Measurements from ENCODE around the gene RGS6. TPM values are rescaled to one million over a fixed set of nuclear protein-coding genes. Genes with fewer than 3 reads are reported as not detected.

The RGS6 gene
- total and polyA plus RNA-seq, 2 experiments from 2014 or later = 0.86 to 0.95 TPM

DNA sequence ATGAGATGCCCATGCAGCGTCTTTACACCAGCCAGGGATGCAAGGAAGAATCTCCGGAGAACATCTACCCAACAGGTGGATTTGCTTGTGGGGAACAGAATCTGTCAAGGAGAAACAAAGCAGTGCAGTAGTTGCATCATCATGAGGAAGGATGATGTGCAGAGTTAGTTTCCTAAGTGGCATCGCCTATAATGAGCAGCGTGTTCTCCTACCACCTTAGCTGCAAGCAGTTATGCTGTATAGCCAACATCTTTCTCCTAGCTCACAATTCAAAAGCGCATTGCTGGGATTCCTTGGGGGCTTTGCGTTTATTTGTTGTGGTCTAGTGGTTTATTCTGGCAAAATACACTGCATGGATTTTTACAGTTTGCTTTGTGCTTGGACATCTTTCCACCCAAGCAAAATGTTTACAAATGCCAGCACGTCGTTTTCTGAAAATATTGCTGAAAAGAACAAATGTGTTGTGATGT lies 233.0 kb downstream of the RGS6 start:
- no peak for DNase-seq (ENCODE audit: low read depth in 1 of 2, low spot score in 1 of 2)
- H3K4me3 ChIP-seq = no peak overlapping the region
- H3K36me3 ChIP-seq = no peaks in the 10 kb centered on the region
- H3K27ac ChIP-seq = no peak overlapping the region
- H3K4me1 ChIP-seq (ENCODE audit: low read depth) = no peaks in the 10 kb centered on the region
- no peaks in the 10 kb centered on the region for H3K9me3 ChIP-seq (ENCODE audit: low read depth)
- TF ChIP-seq, protein P1, sequence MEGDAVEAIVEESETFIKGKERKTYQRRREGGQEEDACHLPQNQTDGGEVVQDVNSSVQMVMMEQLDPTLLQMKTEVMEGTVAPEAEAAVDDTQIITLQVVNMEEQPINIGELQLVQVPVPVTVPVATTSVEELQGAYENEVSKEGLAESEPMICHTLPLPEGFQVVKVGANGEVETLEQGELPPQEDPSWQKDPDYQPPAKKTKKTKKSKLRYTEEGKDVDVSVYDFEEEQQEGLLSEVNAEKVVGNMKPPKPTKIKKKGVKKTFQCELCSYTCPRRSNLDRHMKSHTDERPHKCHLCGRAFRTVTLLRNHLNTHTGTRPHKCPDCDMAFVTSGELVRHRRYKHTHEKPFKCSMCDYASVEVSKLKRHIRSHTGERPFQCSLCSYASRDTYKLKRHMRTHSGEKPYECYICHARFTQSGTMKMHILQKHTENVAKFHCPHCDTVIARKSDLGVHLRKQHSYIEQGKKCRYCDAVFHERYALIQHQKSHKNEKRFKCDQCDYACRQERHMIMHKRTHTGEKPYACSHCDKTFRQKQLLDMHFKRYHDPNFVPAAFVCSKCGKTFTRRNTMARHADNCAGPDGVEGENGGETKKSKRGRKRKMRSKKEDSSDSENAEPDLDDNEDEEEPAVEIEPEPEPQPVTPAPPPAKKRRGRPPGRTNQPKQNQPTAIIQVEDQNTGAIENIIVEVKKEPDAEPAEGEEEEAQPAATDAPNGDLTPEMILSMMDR (IDR thresholded peaks at IDR 0.05; ENCODE audit: low read depth, low read length) = no peak
- no peaks in the 10 kb centered on the region for H3K27me3 ChIP-seq

DNA sequence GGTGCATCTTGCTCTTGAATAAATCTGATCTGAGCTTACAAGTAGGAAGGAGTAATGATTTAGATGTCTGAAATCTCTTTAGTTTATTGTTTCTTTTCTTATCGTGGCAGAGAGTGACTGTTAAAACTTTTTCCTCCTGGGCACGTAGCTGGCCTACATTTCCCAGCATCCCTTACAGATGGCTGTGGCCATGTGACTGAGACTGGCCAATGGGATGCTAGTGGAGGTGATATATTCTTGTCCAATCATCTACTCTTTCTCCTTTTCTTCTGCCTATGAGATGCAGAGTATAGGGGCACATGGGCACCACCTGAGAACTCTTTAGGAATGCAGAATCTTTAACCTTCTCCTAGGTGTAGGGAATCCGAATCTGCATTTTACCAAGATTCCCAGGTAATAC lies 237.3 kb downstream of the RGS6 start:
- Histone ChIP-seq H3K27me3 (no peaks in the 10 kb centered on the region), H3K36me3 (no peaks in the 10 kb centered on the region), H3K4me3 (no peak overlapping the region), H3K4me1 (ENCODE audit: low read depth) (no peaks in the 10 kb centered on the region), H3K9me3 (ENCODE audit: low read depth) (no peaks in the 10 kb centered on the region), H3K27ac (no peak overlapping the region)
- TF ChIP-seq, protein P1 (IDR thresholded peaks at IDR 0.05; ENCODE audit: low read depth, low read length) = no peak
- no peak for DNase-seq (ENCODE audit: low read depth in 1 of 2, low spot score in 1 of 2)

DNA sequence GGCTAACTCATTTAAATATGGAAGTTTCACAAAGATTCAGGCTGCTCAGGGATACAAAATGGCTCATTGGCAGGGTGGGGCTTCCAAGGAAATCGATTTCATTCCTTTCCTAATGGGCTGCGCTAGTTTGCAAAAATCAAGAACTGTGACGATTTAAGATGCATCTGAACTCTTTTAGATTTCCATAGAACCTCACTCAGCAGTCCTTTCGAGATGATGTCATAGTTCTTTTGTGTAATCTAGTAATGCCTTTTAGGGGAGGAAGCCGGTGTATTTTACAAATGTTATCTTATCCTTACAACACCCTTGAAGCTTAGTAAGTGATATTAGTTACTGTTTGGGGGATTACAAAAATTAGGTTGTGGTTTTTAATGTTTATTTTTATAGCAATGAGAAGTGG lies 239.8 kb downstream of the RGS6 start:
- H3K27ac ChIP-seq = no peak overlapping the region
- TF ChIP-seq, protein P1 (IDR thresholded peaks at IDR 0.05; ENCODE audit: low read depth, low read length) = no peak
- H3K9me3 ChIP-seq (ENCODE audit: low read depth) = no peaks in the 10 kb centered on the region
- no peak overlapping the region for H3K4me3 ChIP-seq
- no peaks in the 10 kb centered on the region for H3K27me3 ChIP-seq
- DNase-seq (ENCODE audit: low read depth in 1 of 2, low spot score in 1 of 2) = no peak
- no peaks in the 10 kb centered on the region for H3K4me1 ChIP-seq (ENCODE audit: low read depth)
- H3K36me3 ChIP-seq = no peaks in the 10 kb centered on the region

DNA sequence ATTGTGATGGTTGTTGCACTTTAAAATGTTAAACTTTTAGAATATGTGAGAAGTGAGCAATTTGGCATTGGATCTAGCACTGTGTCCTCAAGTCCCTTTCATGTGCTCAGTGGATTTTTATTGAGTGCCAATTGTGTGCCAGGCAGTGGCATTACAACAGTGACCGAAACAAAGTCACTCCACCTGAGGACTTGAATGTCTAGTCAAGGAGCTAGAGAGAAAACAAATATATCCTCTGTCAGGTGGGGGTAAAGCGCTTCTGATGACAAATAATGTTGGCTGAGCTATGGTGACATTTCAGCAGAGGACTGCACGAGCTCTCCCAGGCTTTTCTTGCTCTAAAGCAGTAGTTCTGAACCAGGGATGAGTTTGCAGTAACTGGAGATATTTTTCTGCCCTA lies 240.4 kb downstream of the RGS6 start:
- DNase-seq (ENCODE audit: low read depth in 1 of 2, low spot score in 1 of 2) = no peak
- no peaks in the 10 kb centered on the region for H3K9me3 ChIP-seq (ENCODE audit: low read depth)
- no peak overlapping the region for H3K4me3 ChIP-seq
- H3K27me3 ChIP-seq = no peaks in the 10 kb centered on the region
- no peak overlapping the region for H3K27ac ChIP-seq
- H3K4me1 ChIP-seq (ENCODE audit: low read depth) = no peaks in the 10 kb centered on the region
- H3K36me3 ChIP-seq = no peaks in the 10 kb centered on the region
- TF ChIP-seq, protein P1 (IDR thresholded peaks at IDR 0.05; ENCODE audit: low read depth, low read length) = no peak

DNA sequence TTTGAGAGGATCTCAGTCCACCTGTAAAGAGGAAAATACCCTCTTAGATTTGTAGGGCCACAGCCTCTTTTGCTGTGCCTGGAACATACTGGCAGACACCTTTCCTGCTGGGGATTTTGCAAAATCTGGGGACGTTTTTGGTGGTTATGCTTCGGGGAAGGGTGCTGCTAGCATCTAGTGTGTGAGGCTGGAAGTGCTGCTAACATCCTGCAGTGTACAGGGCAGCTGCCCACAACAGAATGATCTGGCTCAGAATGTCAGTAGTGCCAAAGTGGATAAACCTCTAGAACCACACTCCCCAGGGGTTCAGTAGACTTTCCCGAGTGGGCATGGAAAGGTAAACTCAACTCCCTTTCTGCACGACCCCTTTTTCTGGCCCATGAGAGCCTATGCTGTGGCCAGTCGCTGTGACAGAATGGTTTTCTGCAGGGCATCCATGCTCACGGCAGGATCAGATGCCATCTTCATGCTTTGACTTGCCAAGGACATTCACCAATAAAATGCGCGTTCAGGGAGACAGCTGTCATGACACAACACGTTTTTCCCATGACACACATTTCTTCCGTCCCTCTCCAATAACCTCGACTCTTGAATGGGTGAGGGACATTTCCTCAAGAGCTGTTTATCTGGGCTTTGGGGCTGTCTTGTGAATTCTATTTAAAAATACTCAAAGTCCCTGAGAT lies 240.9 kb downstream of the RGS6 start:
- H3K36me3 ChIP-seq = no peaks in the 10 kb centered on the region
- DNase-seq (ENCODE audit: low read depth in 1 of 2, low spot score in 1 of 2) = no peak
- no peaks in the 10 kb centered on the region for H3K27me3 ChIP-seq
- TF ChIP-seq, protein P1 (IDR thresholded peaks at IDR 0.05; ENCODE audit: low read depth, low read length) = no peak
- no peak overlapping the region for H3K27ac ChIP-seq
- H3K4me3 ChIP-seq = no peak overlapping the region
- no peaks in the 10 kb centered on the region for H3K9me3 ChIP-seq (ENCODE audit: low read depth)
- no peaks in the 10 kb centered on the region for H3K4me1 ChIP-seq (ENCODE audit: low read depth)

All from cardiac muscle cell (in vitro differentiated cells and primary cell).